NT2/D1 (cell line): ENCODE results near the gene SAP130.

Source experiments
- DNase-seq: peaks from one replicate; pipeline ENCODE4 v3.0.0-alpha.2; 2011; ENCODE audit warnings: low read depth, low spot score
- H3K27me3 ChIP-seq: 2 replicates; pipeline ENCODE4 v1.6.0; 2011; ENCODE audit warnings: mild to moderate bottlenecking; ENCODE audit not compliant: insufficient read length, insufficient read depth
- H3K36me3 ChIP-seq: 2 replicates; pipeline ENCODE4 v1.6.1; 2011; ENCODE audit warnings: mild to moderate bottlenecking, low read length, mixed read lengths; ENCODE audit not compliant: insufficient read depth, insufficient read length
- H3K4me1 ChIP-seq: 2 replicates; pipeline ENCODE4 v1.5.1; 2011; ENCODE audit not compliant: insufficient read depth, insufficient read length
- H3K4me3 ChIP-seq: 2 replicates; pipeline ENCODE4 v1.5.1; 2011; ENCODE audit warnings: low read depth; ENCODE audit not compliant: insufficient read length
- H3K9ac ChIP-seq: 2 replicates; pipeline ENCODE4 v1.6.0; 2011; ENCODE audit warnings: low read depth; ENCODE audit not compliant: insufficient read length
- H3K9me3 ChIP-seq: 2 replicates; pipeline ENCODE4 v1.5.1; 2011; ENCODE audit warnings: mild to moderate bottlenecking, low read length; ENCODE audit not compliant: insufficient read depth
- SUZ12 ChIP-seq: IDR thresholded peaks from 2 replicates; pipeline ENCODE4 v1.6.1; 2011; ENCODE audit not compliant: insufficient read length, insufficient read depth; ENCODE audit errors: extremely low read depth
- YY1 ChIP-seq: IDR thresholded peaks from 2 replicates; pipeline ENCODE4 v1.6.1; 2011; ENCODE audit not compliant: insufficient read length, insufficient read depth
- ZNF274 ChIP-seq: IDR thresholded peaks from 2 replicates; pipeline ENCODE4 v1.6.1; 2011; ENCODE audit warnings: mild to moderate bottlenecking, low read depth, low read length

The SAP130 gene

DNA sequence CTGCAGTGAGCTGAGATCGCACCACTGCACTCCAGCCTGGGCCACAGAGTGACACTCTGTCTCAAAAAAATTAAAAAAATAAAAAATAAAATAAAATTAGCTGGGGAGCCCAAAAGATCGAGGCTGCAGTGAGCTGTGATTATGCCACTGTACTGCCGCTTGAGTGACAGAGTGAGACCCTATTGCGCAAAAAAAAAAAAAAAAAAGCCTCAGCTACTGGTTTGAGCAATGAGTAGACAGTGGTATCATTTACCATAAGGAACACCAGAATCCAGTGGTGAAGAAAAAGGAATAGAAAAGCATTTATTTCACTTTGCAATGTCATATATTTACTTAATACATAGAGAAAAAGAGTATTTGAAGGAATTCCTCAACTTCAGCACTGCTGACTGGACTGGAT, 3.0 kb downstream of the SAP130 start:
- Histone ChIP-seq H3K4me3 (no peak overlapping the region), H3K27me3 (peaks cover 17% of the 10 kb centered on the region), H3K36me3 (peaks cover 39% of the 10 kb centered on the region), H3K4me1 (peaks cover 2% of the 10 kb centered on the region), H3K9me3 (no peaks in the 10 kb centered on the region), H3K9ac (no peak overlapping the region)
- DNase-seq, result no peak
- TF ChIP-seq ZNF274, result no peak
- TF ChIP-seq YY1, result no peak
- no peak for TF ChIP-seq SUZ12

DNA sequence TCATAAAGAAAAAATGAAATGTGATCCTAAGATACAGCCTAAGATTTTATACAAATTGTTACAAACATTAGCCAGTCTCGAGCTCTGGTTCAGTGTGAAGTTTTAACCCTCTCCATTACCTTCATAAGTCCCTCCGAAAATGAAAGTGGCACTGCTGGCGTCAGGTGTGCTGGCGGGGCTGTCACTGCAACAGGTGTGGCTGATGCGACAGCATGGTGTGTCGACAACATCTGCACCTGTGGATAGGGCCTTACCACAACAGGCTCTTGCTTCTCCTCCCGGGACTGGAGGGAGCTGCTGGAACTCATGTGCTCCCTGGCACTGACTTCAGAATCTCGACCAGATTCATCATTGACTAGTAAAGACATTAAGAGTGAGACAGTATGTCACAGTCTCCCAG, 10.3 kb downstream of the SAP130 start:
- Histone ChIP-seq H3K9ac (no peak overlapping the region), H3K9me3 (no peaks in the 10 kb centered on the region), H3K27me3 (no peaks in the 10 kb centered on the region), H3K4me1 (no peaks in the 10 kb centered on the region), H3K4me3 (no peak overlapping the region), H3K36me3 (peaks cover 67% of the 10 kb centered on the region)
- TF ChIP-seq YY1 (no peak), ZNF274 (no peak)
- DNase-seq, result no peak

DNA sequence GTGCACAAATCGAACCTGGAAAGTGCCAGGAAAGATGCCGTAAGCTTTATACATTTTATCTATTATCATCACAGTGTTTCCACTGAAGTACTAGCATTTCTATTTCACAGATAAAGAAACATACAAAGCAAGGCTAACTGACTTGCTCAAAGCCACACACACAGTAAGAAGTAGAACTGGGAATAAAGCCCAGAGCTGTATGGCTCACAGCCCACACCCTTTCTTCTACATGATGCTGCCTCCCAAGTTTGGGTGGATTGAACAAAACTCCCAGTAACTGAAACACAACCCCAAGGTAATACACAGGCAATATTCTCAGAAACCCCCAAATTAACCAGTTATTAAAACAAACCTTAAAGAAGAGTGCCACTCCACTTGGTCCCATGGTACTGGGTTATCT, 11.2 kb downstream of the SAP130 start:
- H3K4me1 ChIP-seq, result no peaks in the 10 kb centered on the region

DNA sequence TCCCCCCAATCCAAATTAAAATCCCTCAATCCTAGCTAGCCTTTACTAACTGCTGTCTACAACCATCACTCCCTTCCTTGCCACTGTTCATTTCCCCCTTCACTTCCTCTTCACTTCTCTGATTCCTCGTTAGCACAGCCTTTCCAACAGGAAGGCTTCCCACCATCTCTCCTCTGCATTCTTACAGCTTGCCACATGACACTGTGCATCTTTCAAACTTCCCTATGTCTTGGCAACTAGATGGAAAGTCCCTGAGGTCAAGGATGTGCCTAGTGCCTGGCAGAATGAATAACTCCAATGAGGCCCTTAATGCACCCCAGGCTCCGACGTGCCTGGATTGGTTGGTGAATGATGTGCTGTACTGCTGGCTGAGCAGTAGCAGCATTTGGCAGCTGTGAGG, 15.2 kb downstream of the SAP130 start:
- H3K4me1 ChIP-seq, result no peaks in the 10 kb centered on the region
- H3K36me3 ChIP-seq, result peaks cover 92% of the 10 kb centered on the region
- H3K4me3 ChIP-seq, result no peak overlapping the region
- no peak for TF ChIP-seq ZNF274
- no peak for TF ChIP-seq YY1
- TF ChIP-seq SUZ12, result no peak
- no peaks in the 10 kb centered on the region for H3K27me3 ChIP-seq
- no peaks in the 10 kb centered on the region for H3K9me3 ChIP-seq
- DNase-seq, result no peak
- no peak overlapping the region for H3K9ac ChIP-seq

More for the DNA sequence above, 11.2 kb downstream of the SAP130 start:
- TF ChIP-seq SUZ12 (no peak), ZNF274 (no peak), YY1 (no peak)
- H3K9me3 ChIP-seq, result no peaks in the 10 kb centered on the region
- no peak for DNase-seq
- H3K27me3 ChIP-seq, result no peaks in the 10 kb centered on the region
- H3K4me3 ChIP-seq, result no peak overlapping the region
- no peak overlapping the region for H3K9ac ChIP-seq
- peaks cover 64% of the 10 kb centered on the region for H3K36me3 ChIP-seq

DNA sequence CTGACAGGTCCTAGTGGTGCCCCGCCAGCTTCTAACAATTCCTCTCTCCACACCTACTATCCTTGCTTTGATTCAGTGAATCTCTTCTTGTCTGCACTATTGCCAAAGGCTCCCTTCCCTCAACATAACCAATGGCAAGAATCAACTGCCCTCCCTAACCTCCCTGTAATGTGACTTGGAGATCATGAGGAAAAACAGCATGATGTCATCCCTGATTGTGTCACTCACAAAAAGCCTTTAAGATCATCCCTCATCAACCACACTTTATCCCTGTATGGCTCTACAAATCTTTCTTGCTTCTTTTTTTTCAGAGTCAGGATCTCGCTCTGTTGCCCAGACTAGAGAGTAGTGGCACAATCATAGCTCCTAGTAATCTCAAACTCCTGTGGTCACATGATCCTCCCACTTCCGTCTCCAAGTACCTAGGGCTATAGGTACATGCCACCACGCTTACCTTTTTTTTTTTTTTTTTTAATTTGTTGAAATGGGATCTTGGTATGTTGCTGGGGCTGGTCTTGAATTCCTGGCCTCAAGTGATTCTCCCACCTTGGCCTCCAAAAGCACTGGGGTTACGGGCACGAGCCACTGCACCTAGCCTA, 19.7 kb downstream of the SAP130 start:
- no peak for DNase-seq
- peaks cover 82% of the 10 kb centered on the region for H3K36me3 ChIP-seq
- TF ChIP-seq YY1 (no peak), ZNF274 (no peak), SUZ12 (no peak)
- no peak overlapping the region for H3K9ac ChIP-seq
- H3K9me3 ChIP-seq, result no peaks in the 10 kb centered on the region
- no peaks in the 10 kb centered on the region for H3K4me1 ChIP-seq
- no peaks in the 10 kb centered on the region for H3K27me3 ChIP-seq
- H3K4me3 ChIP-seq, result no peak overlapping the region

DNA sequence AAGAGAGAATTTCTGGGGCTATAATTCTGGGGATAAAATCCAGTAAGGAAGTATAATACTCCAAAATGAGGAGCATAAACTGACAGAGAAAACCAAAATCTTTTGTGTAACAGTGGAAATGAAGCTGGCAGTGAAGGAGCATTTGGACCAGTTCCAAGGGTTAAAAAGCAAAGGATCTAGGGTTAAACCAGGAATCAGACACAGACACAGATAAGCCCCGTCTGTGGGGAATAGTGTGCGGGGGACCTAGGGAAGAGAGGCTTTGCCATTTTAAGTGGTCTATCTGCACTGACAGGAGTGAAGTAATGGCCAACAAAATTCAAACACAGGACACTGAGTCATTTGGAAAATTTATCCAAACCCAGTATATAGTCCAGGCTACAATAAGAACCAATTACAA, 23.4 kb downstream of the SAP130 start:
- Histone ChIP-seq H3K36me3 (peaks cover 76% of the 10 kb centered on the region), H3K27me3 (no peaks in the 10 kb centered on the region), H3K9me3 (no peaks in the 10 kb centered on the region), H3K4me3 (no peak overlapping the region), H3K4me1 (no peaks in the 10 kb centered on the region), H3K9ac (no peak overlapping the region)
- no peak for DNase-seq
- TF ChIP-seq YY1 (no peak), SUZ12 (no peak), ZNF274 (no peak)

DNA sequence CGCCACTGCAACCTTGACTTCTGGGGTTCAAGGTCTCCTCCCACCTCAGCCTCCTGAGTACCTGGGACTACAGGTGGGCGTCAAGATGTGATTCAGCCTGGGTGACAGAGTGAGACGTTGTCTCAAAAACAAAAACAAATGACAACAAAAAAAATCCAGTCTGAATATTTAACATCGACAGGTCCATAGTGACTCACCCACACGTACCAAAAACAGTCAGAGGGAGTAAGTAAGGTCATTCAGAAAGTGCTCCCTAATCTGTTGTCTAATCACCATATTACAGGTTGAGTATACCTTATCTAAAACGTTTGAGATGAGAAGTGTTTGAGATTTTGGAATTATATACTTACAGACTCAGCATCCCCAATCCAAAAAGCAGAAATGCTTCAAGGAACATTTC, 24.4 kb downstream of the SAP130 start:
- TF ChIP-seq SUZ12, result no peak
- TF ChIP-seq YY1, result no peak
- TF ChIP-seq ZNF274, result no peak
- H3K9ac ChIP-seq, result no peak overlapping the region
- no peaks in the 10 kb centered on the region for H3K4me1 ChIP-seq

More for the DNA sequence above, 24.4 kb downstream of the SAP130 start:
- no peak for DNase-seq
- H3K4me3 ChIP-seq, result no peak overlapping the region
- H3K27me3 ChIP-seq, result no peaks in the 10 kb centered on the region
- H3K9me3 ChIP-seq, result no peaks in the 10 kb centered on the region
- peaks cover 76% of the 10 kb centered on the region for H3K36me3 ChIP-seq
